Measurements from ENCODE around the gene GTF2B.
"Not testable (repeated sequence)": the region's sequence is repeated elsewhere in the genome, so short reads cannot be mapped to it uniquely, and the experiment has no call there.

GTF2B gene

DNA sequence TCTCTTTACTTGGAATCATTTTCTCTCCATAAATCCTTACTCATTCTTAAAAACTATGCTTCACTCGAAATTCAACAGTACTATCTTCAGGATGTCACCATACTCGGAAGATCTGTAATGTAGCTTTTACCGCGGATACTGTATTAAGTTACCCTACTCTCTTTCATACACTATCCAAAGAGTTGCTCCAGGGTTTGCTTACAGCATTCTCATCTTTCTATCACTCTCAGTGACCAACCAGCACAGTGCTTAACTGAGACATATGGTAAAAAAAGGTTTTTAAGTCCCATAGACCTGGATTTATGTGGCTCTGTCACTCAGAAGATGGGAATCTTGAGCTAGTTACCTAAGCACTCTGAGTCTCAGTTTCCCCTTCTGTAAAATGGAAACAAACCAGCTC lies 15.8 kb downstream of the GTF2B start:
- TF ChIP-seq, protein P1, sequence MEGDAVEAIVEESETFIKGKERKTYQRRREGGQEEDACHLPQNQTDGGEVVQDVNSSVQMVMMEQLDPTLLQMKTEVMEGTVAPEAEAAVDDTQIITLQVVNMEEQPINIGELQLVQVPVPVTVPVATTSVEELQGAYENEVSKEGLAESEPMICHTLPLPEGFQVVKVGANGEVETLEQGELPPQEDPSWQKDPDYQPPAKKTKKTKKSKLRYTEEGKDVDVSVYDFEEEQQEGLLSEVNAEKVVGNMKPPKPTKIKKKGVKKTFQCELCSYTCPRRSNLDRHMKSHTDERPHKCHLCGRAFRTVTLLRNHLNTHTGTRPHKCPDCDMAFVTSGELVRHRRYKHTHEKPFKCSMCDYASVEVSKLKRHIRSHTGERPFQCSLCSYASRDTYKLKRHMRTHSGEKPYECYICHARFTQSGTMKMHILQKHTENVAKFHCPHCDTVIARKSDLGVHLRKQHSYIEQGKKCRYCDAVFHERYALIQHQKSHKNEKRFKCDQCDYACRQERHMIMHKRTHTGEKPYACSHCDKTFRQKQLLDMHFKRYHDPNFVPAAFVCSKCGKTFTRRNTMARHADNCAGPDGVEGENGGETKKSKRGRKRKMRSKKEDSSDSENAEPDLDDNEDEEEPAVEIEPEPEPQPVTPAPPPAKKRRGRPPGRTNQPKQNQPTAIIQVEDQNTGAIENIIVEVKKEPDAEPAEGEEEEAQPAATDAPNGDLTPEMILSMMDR (IDR thresholded peaks at IDR 0.05; ENCODE audit: insufficient read depth, low read depth, low read length, missing control alignments): no peak
- no peak overlapping the region for H3K4me3 ChIP-seq (ENCODE audit: low read depth, low read length)
- DNase-seq (ENCODE audit: low read depth): no peak

DNA sequence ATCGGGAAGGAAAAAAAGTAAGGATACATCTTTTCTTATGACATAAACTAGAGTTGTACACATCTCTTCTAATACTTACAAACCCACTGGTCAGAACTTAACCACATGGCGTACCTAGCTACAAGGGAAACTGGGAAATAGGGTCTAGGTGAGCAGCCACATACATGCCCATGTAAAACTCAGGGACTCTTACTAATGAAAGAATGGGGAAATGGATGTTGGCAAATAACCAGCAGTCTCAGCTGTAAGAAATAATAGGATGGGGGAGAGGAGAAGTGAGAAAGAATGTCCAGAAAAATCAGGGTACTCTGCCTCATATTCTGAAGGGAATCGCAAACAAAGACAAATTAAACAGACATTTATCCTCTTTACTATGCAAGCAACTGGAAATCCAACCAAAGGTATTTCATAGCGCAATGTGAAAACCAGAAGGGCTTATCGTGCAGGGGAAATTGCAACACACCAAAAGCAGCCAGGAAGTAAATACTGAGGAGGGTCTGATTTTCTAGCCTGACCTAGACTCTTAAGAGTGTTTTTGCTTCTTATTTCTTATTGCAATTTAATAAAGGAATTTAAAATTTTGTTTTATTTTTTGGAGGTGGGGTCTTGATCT lies 17.5 kb downstream of the GTF2B start:
- no peak overlapping the region for H3K4me3 ChIP-seq (ENCODE audit: low read depth, low read length)
- TF ChIP-seq, protein P1 (IDR thresholded peaks at IDR 0.05; ENCODE audit: insufficient read depth, low read depth, low read length, missing control alignments): no peak
- no peak for DNase-seq (ENCODE audit: low read depth)

DNA sequence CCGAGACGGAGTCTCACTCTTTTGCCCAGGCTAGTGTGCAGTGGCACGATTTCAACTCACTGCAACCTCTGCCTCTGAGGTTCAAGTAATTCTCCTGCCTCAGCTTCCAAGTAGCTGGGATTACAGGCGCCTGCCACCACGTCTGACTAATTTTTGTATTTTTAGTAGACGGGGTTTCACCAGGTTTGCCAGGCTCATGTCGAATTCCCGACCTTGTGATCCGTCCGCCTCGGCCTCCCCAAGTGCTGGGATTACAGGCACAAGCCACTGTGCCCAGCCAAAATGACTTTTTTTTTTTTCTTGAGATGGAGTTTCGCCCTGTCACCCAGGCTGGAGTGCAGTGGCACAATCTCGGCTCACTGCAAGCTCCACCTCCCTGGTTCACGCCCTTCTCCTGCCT lies 21.7 kb downstream of the GTF2B start:
- not testable (repeated sequence) for H3K4me3 ChIP-seq (ENCODE audit: low read depth, low read length); DNase-seq (ENCODE audit: low read depth)

DNA sequence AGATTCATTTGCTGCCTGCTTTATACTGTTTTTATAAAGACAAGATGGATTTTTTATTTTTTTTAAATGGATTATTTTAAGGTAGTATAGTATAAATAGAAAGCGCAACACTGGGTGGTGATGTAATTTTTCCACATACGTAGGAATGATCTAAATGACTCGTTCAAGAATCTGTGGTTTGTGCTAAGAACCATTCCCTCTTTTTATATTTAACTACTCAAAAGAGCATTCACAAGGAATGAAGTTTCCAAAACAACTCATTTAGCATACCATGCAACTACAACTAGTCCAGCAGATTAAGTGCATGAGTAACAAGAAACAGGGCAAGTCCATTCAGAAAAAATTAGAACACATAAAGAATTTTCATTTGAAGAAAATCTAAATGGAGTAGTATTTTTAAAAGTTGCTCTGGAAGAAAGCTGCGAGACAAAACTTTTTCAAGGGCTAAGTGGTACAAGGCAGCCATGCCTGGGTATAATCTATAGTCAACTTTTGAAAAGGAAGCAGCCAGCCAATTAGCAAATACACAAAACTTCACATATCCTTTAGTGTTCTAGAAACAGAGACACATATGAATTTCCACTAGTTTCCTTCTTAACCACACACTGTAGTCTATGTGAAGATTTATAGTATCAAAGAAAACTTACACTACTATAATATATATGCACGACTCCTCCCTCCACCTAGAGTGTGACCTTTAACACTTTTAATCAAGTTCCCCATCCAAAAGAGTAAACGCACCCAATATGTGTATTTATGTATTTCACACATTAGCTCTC lies 23.4 kb downstream of the GTF2B start:
- no peak for DNase-seq (ENCODE audit: low read depth)
- TF ChIP-seq, protein P1 (IDR thresholded peaks at IDR 0.05; ENCODE audit: insufficient read depth, low read depth, low read length, missing control alignments): no peak
- no peak overlapping the region for H3K4me3 ChIP-seq (ENCODE audit: low read depth, low read length)

DNA sequence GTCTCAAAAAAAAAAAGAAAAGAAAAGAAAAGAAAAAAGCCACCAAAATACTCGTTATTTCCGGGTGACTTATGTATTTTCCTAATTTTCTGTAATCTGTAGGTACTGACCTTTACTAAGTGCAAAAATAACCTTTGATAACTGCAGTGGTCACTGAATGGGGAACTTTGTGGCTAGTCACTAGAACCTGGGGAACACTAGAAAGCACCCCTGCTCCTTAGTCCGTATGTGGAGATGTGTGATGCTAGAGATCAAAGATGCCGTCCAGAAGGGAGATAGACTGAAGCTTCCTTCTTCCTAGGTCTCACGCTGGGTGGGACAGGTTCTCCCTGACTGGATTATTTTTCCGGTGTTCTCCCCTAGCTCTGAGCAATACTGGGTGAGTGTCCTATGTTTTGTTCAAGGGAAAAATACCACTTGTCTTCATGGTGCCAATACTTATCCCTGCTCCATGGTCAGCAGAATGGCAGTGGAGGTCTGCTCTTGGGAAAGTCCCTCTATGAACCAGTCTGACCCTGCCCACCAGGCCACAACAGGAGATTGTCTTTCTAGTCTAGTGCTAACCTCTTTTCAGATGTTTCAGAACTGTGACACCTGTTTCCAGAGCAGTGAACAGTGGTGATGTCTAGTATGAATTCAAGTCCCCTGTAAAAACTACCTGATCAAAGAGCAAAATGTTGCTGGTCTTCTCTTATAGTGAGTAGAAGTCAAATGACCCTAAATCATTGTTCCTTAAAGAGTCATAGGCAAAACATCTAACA lies 39.9 kb downstream of the GTF2B start:
- TF ChIP-seq, protein P1 (IDR thresholded peaks at IDR 0.05; ENCODE audit: insufficient read depth, low read depth, low read length, missing control alignments): no peak
- DNase-seq (ENCODE audit: low read depth): no peak
- no peak overlapping the region for H3K4me3 ChIP-seq (ENCODE audit: low read depth, low read length)

DNA sequence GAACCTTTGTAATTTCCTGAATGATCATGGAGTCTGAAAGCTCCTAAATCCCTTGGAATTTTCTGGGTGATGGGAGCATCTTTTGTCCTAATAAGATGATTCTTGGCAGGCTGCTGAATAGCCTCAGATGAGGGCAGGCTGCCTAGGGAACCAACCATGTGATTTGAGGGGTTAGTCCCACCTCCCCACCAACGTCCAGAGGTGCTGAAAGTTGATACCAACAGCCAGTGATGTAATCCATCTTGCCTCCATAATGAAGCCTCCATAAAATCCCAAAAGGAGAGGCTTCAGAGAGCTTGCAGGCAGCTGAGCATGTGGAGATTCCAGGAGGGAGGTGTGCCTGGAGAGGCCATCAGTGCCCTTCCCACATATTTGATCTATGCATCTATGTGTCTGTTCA lies 43.7 kb downstream of the GTF2B start:
- no peak for DNase-seq (ENCODE audit: low read depth)
- no peak overlapping the region for H3K4me3 ChIP-seq (ENCODE audit: low read depth, low read length)
- TF ChIP-seq, protein P1 (IDR thresholded peaks at IDR 0.05; ENCODE audit: insufficient read depth, low read depth, low read length, missing control alignments): no peak

DNA sequence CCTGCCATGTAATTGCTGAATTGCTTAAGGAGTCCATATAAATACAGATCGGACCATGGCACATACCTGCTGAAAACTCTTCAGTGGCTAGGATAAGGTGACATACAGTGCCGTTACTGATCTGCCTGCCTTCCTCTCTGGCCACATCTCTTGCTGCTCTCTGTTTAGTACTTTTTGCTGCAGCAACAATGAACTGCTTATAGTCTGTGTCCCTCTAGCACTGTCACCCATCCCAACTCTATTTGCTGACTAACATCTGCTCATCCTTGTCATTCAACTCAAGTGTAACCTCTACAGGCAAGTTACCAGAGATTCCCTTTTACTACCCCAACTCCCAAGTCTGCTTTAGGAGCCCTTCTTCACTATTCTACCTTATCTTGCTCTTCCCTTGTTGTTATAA lies 65.6 kb downstream of the GTF2B start:
- TF ChIP-seq, protein P1 (IDR thresholded peaks at IDR 0.05; ENCODE audit: insufficient read depth, low read depth, low read length, missing control alignments): no peak
- H3K4me3 ChIP-seq (ENCODE audit: low read depth, low read length): no peak overlapping the region
- DNase-seq (ENCODE audit: low read depth): no peak

DNA sequence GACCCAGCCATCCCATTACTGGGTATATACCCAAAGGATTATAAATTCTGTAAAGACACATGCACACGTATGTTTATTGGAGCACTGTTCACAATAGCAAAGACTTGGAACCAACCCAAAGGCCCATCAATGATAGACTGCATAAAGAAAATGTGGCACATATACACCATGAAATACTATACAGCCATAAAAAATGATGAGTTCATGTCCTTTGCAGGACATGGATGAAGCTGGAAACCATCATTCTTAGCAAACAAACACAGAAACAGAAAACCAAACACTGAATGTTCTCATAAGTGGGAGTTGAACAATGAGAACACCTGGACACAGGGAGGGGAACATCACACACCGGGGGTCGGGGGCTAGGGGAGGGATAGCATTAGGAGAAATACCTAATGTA lies 71.7 kb downstream of the GTF2B start:
- not testable (repeated sequence) for DNase-seq (ENCODE audit: low read depth); H3K4me3 ChIP-seq (ENCODE audit: low read depth, low read length)

Data from GM12865 (cell line).